Stimulated activated CD8-positive, alpha-beta memory T cell treated with anti-CD3 and anti-CD28 coated beads, Interleukin-4, amount 100 ng/mL, for 4 hours (primary cell): ENCODE data around the gene POLE3.
"Not testable (repeated sequence)": the region's sequence is repeated elsewhere in the genome, so short reads cannot be mapped to it uniquely, and the experiment has no call there.

ENCODE experiments used
- DNase-seq, 2 donors: peaks; one replicate each; pipeline ENCODE4 v3.0.0-alpha.2; 2020; ENCODE audit warnings: low read depth in 2 of 2, low spot score in 1 of 2

The POLE3 gene

GRCh38 chr9:113379094-113379828 is 31.2 kb downstream of the POLE3 start:
- DNase-seq, result not testable (repeated sequence)

GRCh38 chr9:113376634-113377567 is 33.6 kb downstream of the POLE3 start, which contains the start of gene HDHD3:
Gene HDHD3 (minus strand): TSS chr9:113376986. CDS start chr9:113374354, 2,632 bp downstream.
- peak; percentile 44 to 69 for DNase-seq

- no peak for DNase-seq
Observed at GRCh38 chr9:113375057-113376023, 35.1 kb downstream of the POLE3 start.

GRCh38 chr9:113373676-113374392 is 36.6 kb downstream of the POLE3 start:
- no peak for DNase-seq

GRCh38 chr9:113373256-113373655 is 37.2 kb downstream of the POLE3 start:
- no peak for DNase-seq

- DNase-seq, result no peak
Observed at GRCh38 chr9:113372059-113372458, 38.4 kb downstream of the POLE3 start.

GRCh38 chr9:113370806-113371325 is 39.6 kb downstream of the POLE3 start:
- no peak for DNase-seq

- no peak for DNase-seq
Observed at GRCh38 chr9:113369855-113370140, 40.7 kb downstream of the POLE3 start.

GRCh38 chr9:113368982-113369854 is 41.3 kb downstream of the POLE3 start:
- no peak for DNase-seq

- DNase-seq, result no peak
Observed at GRCh38 chr9:113368348-113368981, 42.0 kb downstream of the POLE3 start.

- not testable (repeated sequence) for DNase-seq
Observed at GRCh38 chr9:113365652-113366051, 44.8 kb downstream of the POLE3 start.

GRCh38 chr9:113364951-113365350 is 45.5 kb downstream of the POLE3 start:
- no peak for DNase-seq

- no peak for DNase-seq
Observed at GRCh38 chr9:113363336-113363735, 47.1 kb downstream of the POLE3 start.

- DNase-seq, result no peak
Observed at GRCh38 chr9:113361304-113362018, 49.0 kb downstream of the POLE3 start.

- no peak for DNase-seq
Observed at GRCh38 chr9:113360242-113360842, 50.1 kb downstream of the POLE3 start.

GRCh38 chr9:113359385-113359784 is 51.1 kb downstream of the POLE3 start:
- DNase-seq, result no peak
